ENCODE measurements around the gene MUC13. TPM values are rescaled to one million over a fixed set of nuclear protein-coding genes. Genes with fewer than 3 reads are reported as not detected.

Gene MUC13
- total RNA-seq, 1 experiment from 2014 or later: not detected

GRCh38 chr3:124926426-124927101 is 8.0 kb downstream of the MUC13 start:
- no peak for DNase-seq (ENCODE audit: low spot score)
- ChIA-PET CTCF (no interaction called here), POLR2A (ENCODE audit: low non-redundant PET) (no interaction called here)
- no peaks in the 10 kb centered on the region for H3K4me1 ChIP-seq (ENCODE audit: insufficient read depth, low read length, poor library complexity, severe bottlenecking)
- intact Hi-C loops (cut with micrococcal nuclease; ENCODE audit: unreplicated experiment): no loop called here
- H3K36me3 ChIP-seq (ENCODE audit: insufficient read depth, low read length, poor library complexity, severe bottlenecking): no peaks in the 10 kb centered on the region
- no peaks in the 10 kb centered on the region for H3K27me3 ChIP-seq (replicated peaks; ENCODE audit: insufficient read depth, low read depth, low read length, poor library complexity)
- no peak for TF ChIP-seq EZH2 (IDR thresholded peaks at IDR 0.05; ENCODE audit: borderline replicate concordance, low read depth, low read length, poor library complexity, severe bottlenecking)
- TF ChIP-seq CTCF (conservative IDR thresholded peaks at IDR 0.05; ENCODE audit: low read depth, low read length): no peak
- no peak overlapping the region for H3K27ac ChIP-seq (ENCODE audit: low read depth, low read length, poor library complexity, severe bottlenecking)
- no peaks in the 10 kb centered on the region for H3K9me3 ChIP-seq (ENCODE audit: low read depth, low read length, poor library complexity, severe bottlenecking)
- no peak overlapping the region for H3K4me3 ChIP-seq (ENCODE audit: low read depth, low read length, poor library complexity, severe bottlenecking)
- no TSS peak for BruUV-seq (replicated peaks)

- TF ChIP-seq CTCF (conservative IDR thresholded peaks at IDR 0.05; ENCODE audit: low read depth, low read length) (no peak), EZH2 (IDR thresholded peaks at IDR 0.05; ENCODE audit: borderline replicate concordance, low read depth, low read length, poor library complexity, severe bottlenecking) (no peak)
- ChIA-PET CTCF (no interaction called here), POLR2A (ENCODE audit: low non-redundant PET) (no interaction called here)
- no peak for DNase-seq (ENCODE audit: low spot score)
- Histone ChIP-seq H3K27ac (ENCODE audit: low read depth, low read length, poor library complexity, severe bottlenecking) (no peak overlapping the region), H3K27me3 (replicated peaks; ENCODE audit: insufficient read depth, low read depth, low read length, poor library complexity) (no peaks in the 10 kb centered on the region), H3K4me3 (ENCODE audit: low read depth, low read length, poor library complexity, severe bottlenecking) (no peak overlapping the region), H3K36me3 (ENCODE audit: insufficient read depth, low read length, poor library complexity, severe bottlenecking) (no peaks in the 10 kb centered on the region), H3K4me1 (ENCODE audit: insufficient read depth, low read length, poor library complexity, severe bottlenecking) (no peaks in the 10 kb centered on the region), H3K9me3 (ENCODE audit: low read depth, low read length, poor library complexity, severe bottlenecking) (no peaks in the 10 kb centered on the region)
- no TSS peak for BruUV-seq (replicated peaks)
- intact Hi-C loops (cut with micrococcal nuclease; ENCODE audit: unreplicated experiment): no loop called here
Observed at GRCh38 chr3:124924741-124925140, 9.8 kb downstream of the MUC13 start.

GRCh38 chr3:124923833-124924232 is 10.7 kb downstream of the MUC13 start:
- no peaks in the 10 kb centered on the region for H3K4me1 ChIP-seq (ENCODE audit: insufficient read depth, low read length, poor library complexity, severe bottlenecking)
- no peaks in the 10 kb centered on the region for H3K9me3 ChIP-seq (ENCODE audit: low read depth, low read length, poor library complexity, severe bottlenecking)
- CTCF ChIA-PET: no interaction called here
- no peak overlapping the region for H3K27ac ChIP-seq (ENCODE audit: low read depth, low read length, poor library complexity, severe bottlenecking)
- H3K27me3 ChIP-seq (replicated peaks; ENCODE audit: insufficient read depth, low read depth, low read length, poor library complexity): no peaks in the 10 kb centered on the region
- intact Hi-C loops (cut with micrococcal nuclease; ENCODE audit: unreplicated experiment): no loop called here
- POLR2A ChIA-PET (ENCODE audit: low non-redundant PET): interaction anchor here (0.6 kb wide), 1 partner anchor 29 kb away, joined by 3 read pairs; no protein-coding TSS in a partner anchor
- no peak overlapping the region for H3K4me3 ChIP-seq (ENCODE audit: low read depth, low read length, poor library complexity, severe bottlenecking)
- no peaks in the 10 kb centered on the region for H3K36me3 ChIP-seq (ENCODE audit: insufficient read depth, low read length, poor library complexity, severe bottlenecking)
- no peak for TF ChIP-seq EZH2 (IDR thresholded peaks at IDR 0.05; ENCODE audit: borderline replicate concordance, low read depth, low read length, poor library complexity, severe bottlenecking)
- TF ChIP-seq CTCF (conservative IDR thresholded peaks at IDR 0.05; ENCODE audit: low read depth, low read length): peak; percentile 43; the same call in 1 of the 2 replicates
- BruUV-seq (replicated peaks): no TSS peak
- DNase-seq (ENCODE audit: low spot score): no peak
